Measurements from ENCODE around the gene UTP11.

The UTP11 gene

GRCh38 chr1:38026592-38027200 is 14.2 kb downstream of the UTP11 start:
- Histone ChIP-seq H3K79me2 (ENCODE audit: control insufficient read depth, insufficient read depth, low read length, poor library complexity) (no peaks in the 10 kb centered on the region), H3K14ac (ENCODE audit: low read length) (no peak overlapping the region), H3K27me3 (ENCODE audit: insufficient read depth, low read length) (no peaks in the 10 kb centered on the region), H3K18ac (ENCODE audit: low read length) (no peak overlapping the region), H4K8ac (ENCODE audit: low read depth, low read length) (no peak overlapping the region), H2BK120ac (ENCODE audit: insufficient read depth, low read length, poor library complexity) (no peak overlapping the region), H3K4me1 (ENCODE audit: control insufficient read depth in 1 of 2, insufficient read depth in 2 of 2, low read length in 2 of 2) (peaks cover 17 to 19% of the 10 kb centered on the region in 2 experiments), H4K91ac (ENCODE audit: low read depth, low read length) (no peak overlapping the region), H2BK12ac (ENCODE audit: low read length) (no peak overlapping the region), H3K36me3 (ENCODE audit: control insufficient read depth in 1 of 2, insufficient read depth in 2 of 2, low read length in 2 of 2) (peaks cover 24 to 36% of the 10 kb centered on the region in 2 experiments), H4K12ac (ENCODE audit: low read depth, low read length) (no peak overlapping the region), H3K9me3 (ENCODE audit: insufficient read depth, low read depth, low read length) (no peaks in the 10 kb centered on the region), H2AFZ (ENCODE audit: insufficient read depth, low read length, poor library complexity) (no peak overlapping the region), H3K4ac (ENCODE audit: low read depth, low read length) (no peak overlapping the region), H3K4me2 (ENCODE audit: low read length) (no peak overlapping the region), H2AK5ac (ENCODE audit: low read length) (no peak overlapping the region), H3K9ac (ENCODE audit: low read length) (no peak overlapping the region), H3K27ac (ENCODE audit: low read depth, low read length) (no peak overlapping the region), H3K4me3 (ENCODE audit: low read depth, low read length) (no peak overlapping the region), H3K23ac (ENCODE audit: low read length) (no peak overlapping the region), H2BK5ac (ENCODE audit: low read depth, low read length, poor library complexity) (no peak overlapping the region), H3K79me1 (ENCODE audit: low read length) (peaks cover 6% of the 10 kb centered on the region)
- DNase-seq: peak; percentile 38 to 58
- whole genome bisulfite sequencing (ENCODE audit: extremely low coverage, insufficient coverage, insufficient read length): no CpG with 5 or more reads among the region's 8 CpGs

DNA sequence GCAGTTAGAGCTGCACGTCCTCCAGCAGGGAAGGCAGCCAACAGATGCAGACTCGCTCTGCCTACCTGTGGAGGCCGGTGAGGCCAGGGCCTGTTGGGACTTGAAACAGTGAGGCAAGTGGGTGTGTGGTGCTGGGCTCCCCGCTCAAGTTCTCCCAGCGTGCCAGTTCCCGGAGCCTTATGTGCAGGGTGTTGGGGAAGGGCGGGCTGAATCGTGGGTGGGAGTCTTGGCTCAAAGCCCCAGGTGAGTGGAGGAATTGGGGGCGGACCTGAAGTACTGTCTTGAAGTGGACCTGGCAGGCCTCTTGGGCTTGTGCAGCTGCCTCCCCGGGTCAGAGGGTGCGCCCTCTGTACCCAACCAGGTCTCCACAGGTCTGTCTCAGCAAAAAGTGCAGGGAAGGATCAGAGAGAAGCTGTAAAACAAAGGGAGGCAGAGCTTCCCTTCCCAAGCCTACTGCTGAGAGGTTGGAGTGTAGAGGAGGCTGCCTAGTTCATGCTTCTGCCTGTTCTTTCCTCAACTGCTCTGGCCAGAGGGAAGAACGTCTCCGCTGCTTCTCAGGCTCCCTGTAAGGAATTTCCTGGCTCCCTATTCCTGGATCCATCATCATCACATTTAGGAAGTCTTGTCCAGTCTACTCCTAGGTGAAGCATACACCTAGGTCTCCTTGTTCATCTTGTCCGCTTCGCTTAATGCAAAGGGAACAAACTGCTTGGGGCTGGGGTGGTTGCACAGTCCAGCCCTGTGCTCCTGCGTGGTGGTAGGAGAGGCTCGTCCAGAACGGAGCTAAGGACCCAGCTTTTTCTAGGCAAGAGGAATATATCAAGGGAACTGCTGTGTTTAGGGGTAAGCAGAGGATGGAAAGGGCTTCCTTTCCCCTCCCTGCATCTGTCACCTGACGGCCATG is 14.9 kb downstream of the UTP11 start:
- no peak overlapping the region for H4K91ac ChIP-seq (ENCODE audit: low read depth, low read length)
- no peak overlapping the region for H3K14ac ChIP-seq (ENCODE audit: low read length)
- H3K36me3 ChIP-seq (ENCODE audit: control insufficient read depth in 1 of 2, insufficient read depth in 2 of 2, low read length in 2 of 2): peaks cover 18 to 30% of the 10 kb centered on the region in 2 experiments
- H3K4me3 ChIP-seq (ENCODE audit: low read depth, low read length): no peak overlapping the region
- no peak overlapping the region for H2AFZ ChIP-seq (ENCODE audit: insufficient read depth, low read length, poor library complexity)
- peaks cover 17 to 19% of the 10 kb centered on the region in 2 experiments for H3K4me1 ChIP-seq (ENCODE audit: control insufficient read depth in 1 of 2, insufficient read depth in 2 of 2, low read length in 2 of 2)
- no peak overlapping the region for H2BK120ac ChIP-seq (ENCODE audit: insufficient read depth, low read length, poor library complexity)
- H3K23ac ChIP-seq (ENCODE audit: low read length): no peak overlapping the region
- no peak overlapping the region for H2AK5ac ChIP-seq (ENCODE audit: low read length)
- no peak overlapping the region for H3K9ac ChIP-seq (ENCODE audit: low read length)
- H2BK5ac ChIP-seq (ENCODE audit: low read depth, low read length, poor library complexity): no peak overlapping the region
- no peak overlapping the region for H3K4ac ChIP-seq (ENCODE audit: low read depth, low read length)
- H3K79me2 ChIP-seq (ENCODE audit: control insufficient read depth, insufficient read depth, low read length, poor library complexity): no peaks in the 10 kb centered on the region
- no peak overlapping the region for H3K4me2 ChIP-seq (ENCODE audit: low read length)
- H4K8ac ChIP-seq (ENCODE audit: low read depth, low read length): no peak overlapping the region
- DNase-seq: no peak
- WGBS (ENCODE audit: extremely low coverage, insufficient coverage, insufficient read length): no CpG with 5 or more reads among the region's 19 CpGs
- H4K12ac ChIP-seq (ENCODE audit: low read depth, low read length): no peak overlapping the region
- H3K18ac ChIP-seq (ENCODE audit: low read length): no peak overlapping the region
- H3K27ac ChIP-seq (ENCODE audit: low read depth, low read length): no peak overlapping the region
- H2BK12ac ChIP-seq (ENCODE audit: low read length): no peak overlapping the region
- H3K27me3 ChIP-seq (ENCODE audit: insufficient read depth, low read length): no peaks in the 10 kb centered on the region
- peaks cover 6% of the 10 kb centered on the region for H3K79me1 ChIP-seq (ENCODE audit: low read length)
- no peaks in the 10 kb centered on the region for H3K9me3 ChIP-seq (ENCODE audit: insufficient read depth, low read depth, low read length)

DNA sequence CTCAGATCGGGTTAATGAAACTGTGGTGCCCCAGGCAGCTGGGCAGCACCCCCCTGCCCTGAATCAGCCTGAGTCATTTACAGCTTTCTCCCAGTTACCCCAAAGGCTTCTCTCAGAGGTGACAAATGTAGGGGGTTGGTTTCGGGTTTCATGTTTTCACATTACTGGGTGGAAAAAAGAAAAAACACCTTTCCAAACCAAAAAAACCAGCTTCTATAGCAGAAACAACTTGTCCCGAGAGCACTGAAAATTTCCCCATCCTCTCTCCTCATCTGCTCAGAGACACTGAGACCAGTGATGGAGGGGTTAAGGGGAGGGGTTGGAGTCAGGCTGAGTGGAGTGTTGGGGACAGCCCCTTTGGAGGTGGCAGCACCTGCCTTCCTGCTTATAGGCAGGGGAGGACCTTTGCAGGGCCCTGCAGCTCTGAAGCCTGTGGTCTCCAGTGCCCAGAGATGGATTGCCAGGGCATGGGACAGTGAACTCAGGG is 15.6 kb downstream of the UTP11 start:
- H3K23ac ChIP-seq (ENCODE audit: low read length): no peak overlapping the region
- no peak overlapping the region for H3K18ac ChIP-seq (ENCODE audit: low read length)
- no peak overlapping the region for H3K4ac ChIP-seq (ENCODE audit: low read depth, low read length)
- H3K27ac ChIP-seq (ENCODE audit: low read depth, low read length): no peak overlapping the region
- no peak overlapping the region for H3K4me2 ChIP-seq (ENCODE audit: low read length)
- H2BK5ac ChIP-seq (ENCODE audit: low read depth, low read length, poor library complexity): no peak overlapping the region
- peaks cover 6% of the 10 kb centered on the region for H3K79me1 ChIP-seq (ENCODE audit: low read length)
- no peak overlapping the region for H3K9ac ChIP-seq (ENCODE audit: low read length)
- no peak for DNase-seq
- H3K4me1 ChIP-seq (ENCODE audit: control insufficient read depth in 1 of 2, insufficient read depth in 2 of 2, low read length in 2 of 2): peaks cover 17 to 19% of the 10 kb centered on the region in 2 experiments
- H4K91ac ChIP-seq (ENCODE audit: low read depth, low read length): no peak overlapping the region
- H3K4me3 ChIP-seq (ENCODE audit: low read depth, low read length): no peak overlapping the region
- H3K9me3 ChIP-seq (ENCODE audit: insufficient read depth, low read depth, low read length): no peaks in the 10 kb centered on the region
- no peak overlapping the region for H4K12ac ChIP-seq (ENCODE audit: low read depth, low read length)
- H3K79me2 ChIP-seq (ENCODE audit: control insufficient read depth, insufficient read depth, low read length, poor library complexity): no peaks in the 10 kb centered on the region
- no peak overlapping the region for H2AFZ ChIP-seq (ENCODE audit: insufficient read depth, low read length, poor library complexity)
- WGBS (ENCODE audit: extremely low coverage, insufficient coverage, insufficient read length): no CpG with 5 or more reads among the region's 3 CpGs
- H3K14ac ChIP-seq (ENCODE audit: low read length): no peak overlapping the region
- no peak overlapping the region for H4K8ac ChIP-seq (ENCODE audit: low read depth, low read length)
- peaks cover 18 to 25% of the 10 kb centered on the region in 2 experiments for H3K36me3 ChIP-seq (ENCODE audit: control insufficient read depth in 1 of 2, insufficient read depth in 2 of 2, low read length in 2 of 2)
- no peak overlapping the region for H2BK12ac ChIP-seq (ENCODE audit: low read length)
- H3K27me3 ChIP-seq (ENCODE audit: insufficient read depth, low read length): no peaks in the 10 kb centered on the region
- H2AK5ac ChIP-seq (ENCODE audit: low read length): no peak overlapping the region
- no peak overlapping the region for H2BK120ac ChIP-seq (ENCODE audit: insufficient read depth, low read length, poor library complexity)

DNA sequence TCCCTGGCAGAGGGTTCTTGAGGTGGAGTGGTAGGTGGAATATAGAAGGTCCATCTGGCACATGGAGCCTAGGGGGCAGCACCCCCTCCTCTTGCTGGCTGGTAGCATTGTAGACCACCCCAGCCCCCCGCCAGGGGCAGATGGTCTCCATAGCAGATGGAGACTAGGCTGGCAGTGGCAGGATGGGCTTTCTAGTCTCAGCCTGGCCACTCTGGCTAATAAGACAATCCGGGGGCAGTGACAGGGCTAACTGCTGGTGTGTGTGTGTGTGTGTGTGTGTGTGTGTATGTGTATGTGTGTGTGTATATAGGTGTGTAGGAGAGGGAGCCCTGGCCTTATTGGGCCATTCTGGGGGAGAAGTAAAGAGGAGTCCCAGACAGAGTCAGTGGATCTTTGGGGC is 16.1 kb downstream of the UTP11 start:
- Histone ChIP-seq H3K27ac (ENCODE audit: low read depth, low read length) (no peak overlapping the region), H2BK120ac (ENCODE audit: insufficient read depth, low read length, poor library complexity) (no peak overlapping the region), H4K12ac (ENCODE audit: low read depth, low read length) (no peak overlapping the region), H3K36me3 (ENCODE audit: control insufficient read depth in 1 of 2, insufficient read depth in 2 of 2, low read length in 2 of 2) (peaks cover 18 to 23% of the 10 kb centered on the region in 2 experiments), H3K14ac (ENCODE audit: low read length) (no peak overlapping the region), H3K4me2 (ENCODE audit: low read length) (no peak overlapping the region), H3K79me1 (ENCODE audit: low read length) (peaks cover 6% of the 10 kb centered on the region), H3K4me1 (ENCODE audit: control insufficient read depth in 1 of 2, insufficient read depth in 2 of 2, low read length in 2 of 2) (peaks cover 17 to 19% of the 10 kb centered on the region in 2 experiments), H2BK12ac (ENCODE audit: low read length) (no peak overlapping the region), H3K18ac (ENCODE audit: low read length) (no peak overlapping the region), H3K79me2 (ENCODE audit: control insufficient read depth, insufficient read depth, low read length, poor library complexity) (no peaks in the 10 kb centered on the region), H2AFZ (ENCODE audit: insufficient read depth, low read length, poor library complexity) (no peak overlapping the region), H4K91ac (ENCODE audit: low read depth, low read length) (no peak overlapping the region), H3K9ac (ENCODE audit: low read length) (no peak overlapping the region), H3K9me3 (ENCODE audit: insufficient read depth, low read depth, low read length) (no peaks in the 10 kb centered on the region), H2BK5ac (ENCODE audit: low read depth, low read length, poor library complexity) (no peak overlapping the region), H3K27me3 (ENCODE audit: insufficient read depth, low read length) (no peaks in the 10 kb centered on the region), H3K4ac (ENCODE audit: low read depth, low read length) (no peak overlapping the region), H2AK5ac (ENCODE audit: low read length) (no peak overlapping the region), H3K23ac (ENCODE audit: low read length) (no peak overlapping the region), H3K4me3 (ENCODE audit: low read depth, low read length) (no peak overlapping the region), H4K8ac (ENCODE audit: low read depth, low read length) (no peak overlapping the region)
- no peak for DNase-seq
- WGBS (ENCODE audit: extremely low coverage, insufficient coverage, insufficient read length): no CpG with 5 or more reads among the region's 2 CpGs
